Measurements from ENCODE around the gene CD300LG. TPM values are rescaled to one million over a fixed set of nuclear protein-coding genes. Genes with fewer than 3 reads are reported as not detected.

Gene CD300LG
- polyA plus RNA-seq, 3 donors: not detected

DNA sequence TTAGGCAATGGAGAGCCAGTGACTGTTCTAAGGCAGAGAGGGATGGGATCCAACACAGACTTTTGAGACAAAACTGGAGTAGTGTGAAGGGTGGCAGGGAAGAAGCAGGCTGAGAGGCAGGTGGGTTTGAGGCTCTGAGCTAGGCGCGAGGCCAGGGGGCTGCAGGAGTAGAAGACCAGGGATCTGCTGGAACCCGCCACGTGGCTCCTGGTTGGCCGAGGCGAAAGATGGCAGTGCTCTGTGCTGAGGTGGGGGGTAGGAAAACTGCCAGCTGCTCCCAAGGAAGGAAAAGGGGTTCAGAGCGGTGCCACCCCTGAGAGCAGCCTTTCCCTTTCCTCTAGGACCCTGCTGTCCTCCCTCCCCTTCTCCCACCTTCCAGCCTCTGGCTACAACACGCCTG is 5.6 kb downstream of the CD300LG start:
- H3K27ac Mint-ChIP-seq: no peak overlapping the region
- Histone ChIP-seq H3K36me3 (replicated peaks in 1 of 2; ENCODE audit: control insufficient read depth in 1 of 2, insufficient read depth in 2 of 2, low read length in 2 of 2) (no peaks in the 10 kb centered on the region), H3K9me3 (replicated peaks in 1 of 2; ENCODE audit: control insufficient read depth in 1 of 2, insufficient read depth in 1 of 2, low read length in 2 of 2) (peaks cover 0 to 5% of the 10 kb centered on the region in 2 donors), H3K9ac (ENCODE audit: insufficient read depth, low read length, poor library complexity, severe bottlenecking) (no peak overlapping the region), H4K20me1 (ENCODE audit: insufficient read depth, low read length) (no peaks in the 10 kb centered on the region), H3K27ac (ENCODE audit: low read depth in 1 of 2, low read length in 2 of 2) (no peak overlapping the region), H3K4me1 (ENCODE audit: control insufficient read depth in 1 of 2, insufficient read depth in 2 of 2, low read length in 2 of 2) (no peaks in the 10 kb centered on the region), H3K27me3 (ENCODE audit: control insufficient read depth in 2 of 2, insufficient read depth in 2 of 2, low read length in 2 of 2) (no peaks in the 10 kb centered on the region), H3K4me2 (replicated peaks; ENCODE audit: extremely low read depth, low read length, poor library complexity, severe bottlenecking) (no peak overlapping the region), H3K4me3 (replicated peaks in 1 of 3; ENCODE audit: low read depth in 2 of 3, low read length in 3 of 3) (no peak overlapping the region), H3K79me2 (ENCODE audit: insufficient read depth, low read length) (no peaks in the 10 kb centered on the region), H2AFZ (ENCODE audit: insufficient read depth, low read depth, low read length, poor library complexity, severe bottlenecking) (no peak overlapping the region)
- intact Hi-C loops (cut with micrococcal nuclease): no loop called here
- H3K27me3 Mint-ChIP-seq (ENCODE audit: low read depth in 3 of 3): peaks cover 5 to 12% (median 8%) of the 10 kb centered on the region in 3 donors
- H3K36me3 Mint-ChIP-seq: no peaks in the 10 kb centered on the region
- WGBS (ENCODE audit: insufficient coverage): 98% methylated on average over 3 of the region's 8 CpGs
- no peak for DNase-seq
- H3K9me3 Mint-ChIP-seq: peaks cover 0 to 9% (median 2%) of the 10 kb centered on the region in 7 donors
- H3K4me1 Mint-ChIP-seq: peaks cover 8% of the 10 kb centered on the region
- TF ChIP-seq, protein P1, sequence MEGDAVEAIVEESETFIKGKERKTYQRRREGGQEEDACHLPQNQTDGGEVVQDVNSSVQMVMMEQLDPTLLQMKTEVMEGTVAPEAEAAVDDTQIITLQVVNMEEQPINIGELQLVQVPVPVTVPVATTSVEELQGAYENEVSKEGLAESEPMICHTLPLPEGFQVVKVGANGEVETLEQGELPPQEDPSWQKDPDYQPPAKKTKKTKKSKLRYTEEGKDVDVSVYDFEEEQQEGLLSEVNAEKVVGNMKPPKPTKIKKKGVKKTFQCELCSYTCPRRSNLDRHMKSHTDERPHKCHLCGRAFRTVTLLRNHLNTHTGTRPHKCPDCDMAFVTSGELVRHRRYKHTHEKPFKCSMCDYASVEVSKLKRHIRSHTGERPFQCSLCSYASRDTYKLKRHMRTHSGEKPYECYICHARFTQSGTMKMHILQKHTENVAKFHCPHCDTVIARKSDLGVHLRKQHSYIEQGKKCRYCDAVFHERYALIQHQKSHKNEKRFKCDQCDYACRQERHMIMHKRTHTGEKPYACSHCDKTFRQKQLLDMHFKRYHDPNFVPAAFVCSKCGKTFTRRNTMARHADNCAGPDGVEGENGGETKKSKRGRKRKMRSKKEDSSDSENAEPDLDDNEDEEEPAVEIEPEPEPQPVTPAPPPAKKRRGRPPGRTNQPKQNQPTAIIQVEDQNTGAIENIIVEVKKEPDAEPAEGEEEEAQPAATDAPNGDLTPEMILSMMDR (IDR thresholded peaks at IDR 0.05): no peak
- no peak overlapping the region for H3K4me3 Mint-ChIP-seq

DNA sequence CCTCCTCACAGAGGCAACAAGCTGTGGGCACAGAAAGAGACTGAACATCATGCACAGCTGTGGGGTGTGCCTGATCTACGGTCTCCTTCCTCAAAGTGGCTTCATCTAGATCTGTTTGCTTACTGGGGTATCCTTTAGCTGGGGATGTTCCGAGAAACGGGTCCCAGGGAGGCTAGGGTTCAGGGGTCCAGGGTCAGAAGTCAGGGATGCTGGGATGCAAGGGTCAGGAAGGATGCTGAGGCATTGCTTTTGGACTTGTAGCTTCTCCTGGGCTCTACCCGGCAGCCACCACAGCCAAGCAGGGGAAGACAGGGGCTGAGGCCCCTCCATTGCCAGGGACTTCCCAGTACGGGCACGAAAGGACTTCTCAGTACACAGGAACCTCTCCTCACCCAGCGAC is 6.6 kb downstream of the CD300LG start:
- intact Hi-C loops (cut with micrococcal nuclease): no loop called here
- H3K4me3 Mint-ChIP-seq: no peak overlapping the region
- H3K4me1 Mint-ChIP-seq: peaks cover 9% of the 10 kb centered on the region
- WGBS (ENCODE audit: insufficient coverage): 78% methylated on average over 7 of the region's 7 CpGs
- Histone ChIP-seq H3K27me3 (ENCODE audit: control insufficient read depth in 2 of 2, insufficient read depth in 2 of 2, low read length in 2 of 2) (no peaks in the 10 kb centered on the region), H3K79me2 (ENCODE audit: insufficient read depth, low read length) (no peaks in the 10 kb centered on the region), H3K27ac (ENCODE audit: low read depth in 1 of 2, low read length in 2 of 2) (no peak overlapping the region), H4K20me1 (ENCODE audit: insufficient read depth, low read length) (no peaks in the 10 kb centered on the region), H3K4me3 (replicated peaks in 1 of 3; ENCODE audit: low read depth in 2 of 3, low read length in 3 of 3) (no peak overlapping the region), H3K4me1 (ENCODE audit: control insufficient read depth in 1 of 2, insufficient read depth in 2 of 2, low read length in 2 of 2) (no peaks in the 10 kb centered on the region), H3K9me3 (replicated peaks in 1 of 2; ENCODE audit: control insufficient read depth in 1 of 2, insufficient read depth in 1 of 2, low read length in 2 of 2) (peaks cover 0 to 7% of the 10 kb centered on the region in 2 donors), H3K9ac (ENCODE audit: insufficient read depth, low read length, poor library complexity, severe bottlenecking) (no peak overlapping the region), H3K36me3 (replicated peaks in 1 of 2; ENCODE audit: control insufficient read depth in 1 of 2, insufficient read depth in 2 of 2, low read length in 2 of 2) (no peaks in the 10 kb centered on the region), H2AFZ (ENCODE audit: insufficient read depth, low read depth, low read length, poor library complexity, severe bottlenecking) (no peak overlapping the region), H3K4me2 (replicated peaks; ENCODE audit: extremely low read depth, low read length, poor library complexity, severe bottlenecking) (no peak overlapping the region)
- no peaks in the 10 kb centered on the region for H3K36me3 Mint-ChIP-seq
- H3K27me3 Mint-ChIP-seq (ENCODE audit: low read depth in 3 of 3): peaks cover 5 to 14% (median 8%) of the 10 kb centered on the region in 3 donors
- no peak for DNase-seq
- TF ChIP-seq, protein P1 (IDR thresholded peaks at IDR 0.05): no peak
- H3K27ac Mint-ChIP-seq: peak overlapping the region in 1 of 7 donors; percentile 62
- peaks cover 0 to 9% (median 2%) of the 10 kb centered on the region in 7 donors for H3K9me3 Mint-ChIP-seq
